GM18498 (cell line): ENCODE data around the gene SARM1.

Experiments
- ATAC-seq: cut with Tn5 transposase; IDR thresholded peaks from one replicate; pipeline ENCODE4 v1.9.1; 2021; ENCODE audit warnings: mild to moderate bottlenecking, moderate library complexity; ENCODE audit not compliant: unreplicated experiment

Gene SARM1

GRCh38 chr17:28340374-28340773, 31.1 kb upstream of the SARM1 start:
- ATAC-seq = no peak

- ATAC-seq = no peak
Measured at GRCh38 chr17:28341516-28341915, 30.0 kb upstream of the SARM1 start.

GRCh38 chr17:28342313-28342712, 29.2 kb upstream of the SARM1 start:
- no peak for ATAC-seq

- ATAC-seq = no peak
Measured at GRCh38 chr17:28343491-28343932, 28.0 kb upstream of the SARM1 start.

GRCh38 chr17:28344011-28344410, 27.5 kb upstream of the SARM1 start:
- no peak for ATAC-seq

- ATAC-seq = no peak
Measured at GRCh38 chr17:28344435-28344901, 27.0 kb upstream of the SARM1 start.

- ATAC-seq = no peak
Measured at GRCh38 chr17:28345419-28346198, 25.9 kb upstream of the SARM1 start.

GRCh38 chr17:28346199-28346580, 25.3 kb upstream of the SARM1 start:
- ATAC-seq = no peak

GRCh38 chr17:28346746-28347246, 24.7 kb upstream of the SARM1 start:
- no peak for ATAC-seq

- no peak for ATAC-seq
Measured at GRCh38 chr17:28347261-28347891, 24.1 kb upstream of the SARM1 start.

- no peak for ATAC-seq
Measured at GRCh38 chr17:28348979-28349378, 22.5 kb upstream of the SARM1 start.

GRCh38 chr17:28350271-28350670, 21.2 kb upstream of the SARM1 start:
- ATAC-seq = no peak

- ATAC-seq = peak; percentile 97
Measured at GRCh38 chr17:28357061-28357900, 14.2 kb upstream of the SARM1 start, which contains the start of gene POLDIP2. TSS of gene POLDIP2 (minus strand) at chr17:28357527. CDS start at chr17:28357448, 79 bp downstream.

GRCh38 chr17:28357901-28358197, 13.6 kb upstream of the SARM1 start:
- no peak for ATAC-seq

GRCh38 chr17:28363186-28363585, 8.3 kb upstream of the SARM1 start:
- ATAC-seq = no peak

GRCh38 chr17:28363776-28364650, 7.5 kb upstream of the SARM1 start:
- no peak for ATAC-seq

- ATAC-seq = no peak
Measured at GRCh38 chr17:28364665-28365363, 6.7 kb upstream of the SARM1 start, which contains the start of gene SEBOX. TSS of gene SEBOX (minus strand) at chr17:28365199. CDS start at chr17:28365151, 48 bp downstream.

GRCh38 chr17:28365487-28365886, 6.0 kb upstream of the SARM1 start:
- no peak for ATAC-seq

- ATAC-seq = no peak
Measured at GRCh38 chr17:28366605-28367004, 4.9 kb upstream of the SARM1 start.
